MM.1S (cell line): ENCODE results near the gene PDZD8.

Experiments
- DNase-seq: peaks from one replicate; pipeline ENCODE4 v3.0.0-alpha.2; 2015
- H2AFZ ChIP-seq: fragments of 300-600 bp; sonication (generic); 2 replicates; pipeline ENCODE4 v1.6.0; 2016; ENCODE audit warnings: antibody characterized with exemption, low read length
- H3F3A ChIP-seq: fragments of 300-600 bp; sonication (generic); 2 replicates; pipeline ENCODE4 v1.6.1; 2016; ENCODE audit warnings: mild to moderate bottlenecking, antibody characterized with exemption, low read length, moderate library complexity, mixed read lengths; ENCODE audit not compliant: insufficient read depth
- H3K27ac ChIP-seq: fragments of 300-600 bp; sonication (generic); 2 replicates; pipeline ENCODE4 v1.5.1; 2016; ENCODE audit warnings: mild to moderate bottlenecking, low read length
- H3K27me3 ChIP-seq: fragments of 300-600 bp; sonication (generic); replicated peaks from 2 replicates; pipeline ENCODE4 v1.6.0; 2016; ENCODE audit warnings: low read length; ENCODE audit not compliant: insufficient read depth
- H3K36me3 ChIP-seq: fragments of 300-600 bp; sonication (generic); replicated peaks from 2 replicates; pipeline ENCODE4 v1.6.1; 2016; ENCODE audit warnings: mild to moderate bottlenecking, low read length, mixed read lengths; ENCODE audit not compliant: insufficient read depth
- H3K4me1 ChIP-seq: fragments of 300-600 bp; sonication (generic); 2 replicates; pipeline ENCODE4 v1.6.1; 2016; ENCODE audit warnings: low read length, mixed read lengths
- H3K4me2 ChIP-seq: fragments of 300-600 bp; sonication (generic); 2 replicates; pipeline ENCODE4 v1.6.0; 2016; ENCODE audit warnings: low read depth, low read length
- H3K4me3 ChIP-seq: fragments of 300-600 bp; sonication (generic); 2 replicates; pipeline ENCODE4 v1.5.1; 2016; ENCODE audit warnings: low read length, mixed read lengths
- H3K79me2 ChIP-seq: fragments of 300-600 bp; sonication (generic); 2 replicates; pipeline ENCODE4 v1.6.1; 2016; ENCODE audit warnings: mixed run types, low read length, mixed read lengths
- H3K9ac ChIP-seq: fragments of 300-600 bp; sonication (generic); 2 replicates; pipeline ENCODE4 v1.6.1; 2016; ENCODE audit warnings: low read length, mixed read lengths
- H3K9me2 ChIP-seq: fragments of 300-600 bp; sonication (generic); replicated peaks from 2 replicates; pipeline ENCODE4 v1.6.1; 2016; ENCODE audit warnings: mild to moderate bottlenecking, low read length, mixed read lengths; ENCODE audit not compliant: insufficient read depth
- H3K9me3 ChIP-seq: fragments of 300-600 bp; sonication (generic); replicated peaks from 2 replicates; pipeline ENCODE4 v1.6.1; 2016; ENCODE audit warnings: mild to moderate bottlenecking, low read length, mixed read lengths; ENCODE audit not compliant: insufficient read depth
- H4K20me1 ChIP-seq: fragments of 300-600 bp; sonication (generic); 2 replicates; pipeline ENCODE4 v1.6.1; 2016; ENCODE audit warnings: mild to moderate bottlenecking, low read length, moderate library complexity, mixed read lengths; ENCODE audit not compliant: insufficient read depth
- CTCF ChIP-seq: fragments of 300-600 bp; sonication (generic); IDR thresholded peaks from 2 replicates; pipeline ENCODE4 v1.5.1; 2016; ENCODE audit warnings: antibody characterized with exemption, low read length, mixed read lengths
- EZH2 ChIP-seq: fragments of 300-600 bp; sonication (generic); optimal IDR thresholded peaks from 2 replicates; pipeline ENCODE3; 2017; ENCODE audit warnings: low read depth, mild to moderate bottlenecking, antibody characterized with exemption, low read length, mixed read lengths
- EZH2phosphoT487 ChIP-seq: fragments of 300-600 bp; sonication (generic); IDR thresholded peaks from 2 replicates; pipeline ENCODE4 v1.6.1; 2018; ENCODE audit warnings: antibody characterized with exemption, low read length

The PDZD8 gene

DNA sequence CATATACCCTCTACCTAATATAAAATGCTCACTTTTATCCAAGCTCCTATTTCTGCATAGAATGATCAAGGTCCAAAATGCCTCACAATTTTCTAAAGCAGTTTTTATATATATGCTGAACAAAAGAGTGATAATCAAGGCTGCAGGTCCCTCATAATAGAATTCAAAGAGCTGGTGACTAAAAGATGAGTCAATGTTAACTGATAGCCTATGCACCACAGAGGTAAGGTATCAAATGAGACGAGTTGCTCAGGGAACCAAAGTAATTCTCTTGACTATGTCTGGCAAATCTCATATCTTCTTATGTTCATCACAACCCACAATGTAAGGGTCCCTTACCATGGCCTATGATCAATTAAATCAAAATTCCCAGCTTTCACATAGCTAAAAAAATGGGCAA, 15.2 kb downstream of the PDZD8 start:
- no peak overlapping the region for H2AFZ ChIP-seq
- no peak overlapping the region for H3K4me2 ChIP-seq
- peaks cover 82% of the 10 kb centered on the region for H3K79me2 ChIP-seq
- no peak for DNase-seq
- H3K9me2 ChIP-seq = no peaks in the 10 kb centered on the region
- no peak for TF ChIP-seq EZH2phosphoT487
- no peak for TF ChIP-seq CTCF
- no peak for TF ChIP-seq EZH2
- H3F3A ChIP-seq = no peaks in the 10 kb centered on the region
- H4K20me1 ChIP-seq = no peaks in the 10 kb centered on the region
- H3K9me3 ChIP-seq = no peaks in the 10 kb centered on the region
- no peaks in the 10 kb centered on the region for H3K4me1 ChIP-seq
- no peak overlapping the region for H3K27ac ChIP-seq
- H3K36me3 ChIP-seq = no peaks in the 10 kb centered on the region
- no peak overlapping the region for H3K4me3 ChIP-seq
- H3K27me3 ChIP-seq = no peaks in the 10 kb centered on the region
- no peak overlapping the region for H3K9ac ChIP-seq

DNA sequence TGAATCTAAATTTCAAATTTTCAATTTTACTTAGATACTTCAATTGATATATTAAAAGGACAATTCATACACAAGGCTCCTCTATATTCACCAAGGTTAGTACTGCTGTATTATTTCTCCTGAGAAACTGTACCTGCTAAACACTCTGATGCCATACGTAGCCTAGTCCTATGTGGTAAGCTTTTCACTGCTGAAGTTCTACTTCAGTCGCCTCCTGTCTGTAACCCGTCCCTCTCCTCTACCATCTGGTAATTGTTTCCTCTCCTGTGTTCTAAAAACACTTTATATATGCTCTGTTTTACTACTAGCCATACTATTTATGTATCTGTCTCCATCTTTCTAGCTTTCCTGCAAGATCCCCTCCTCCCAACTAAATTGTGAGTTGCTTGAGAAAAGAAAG, 20.2 kb downstream of the PDZD8 start:
- no peak overlapping the region for H3K4me2 ChIP-seq
- no peaks in the 10 kb centered on the region for H3K9me3 ChIP-seq
- no peak for TF ChIP-seq CTCF
- TF ChIP-seq EZH2phosphoT487 = no peak
- no peak for TF ChIP-seq EZH2
- peaks cover 53% of the 10 kb centered on the region for H3K79me2 ChIP-seq
- H3K4me3 ChIP-seq = no peak overlapping the region
- H3K27me3 ChIP-seq = no peaks in the 10 kb centered on the region
- no peaks in the 10 kb centered on the region for H3K9me2 ChIP-seq
- H4K20me1 ChIP-seq = no peaks in the 10 kb centered on the region
- no peak overlapping the region for H2AFZ ChIP-seq
- H3K36me3 ChIP-seq = no peaks in the 10 kb centered on the region
- H3K4me1 ChIP-seq = peaks cover 9% of the 10 kb centered on the region
- no peaks in the 10 kb centered on the region for H3F3A ChIP-seq
- no peak overlapping the region for H3K9ac ChIP-seq
- DNase-seq = no peak
- no peak overlapping the region for H3K27ac ChIP-seq

- no peak for DNase-seq
- H3F3A ChIP-seq = no peaks in the 10 kb centered on the region
- H3K4me2 ChIP-seq = no peak overlapping the region
- H3K27me3 ChIP-seq = no peaks in the 10 kb centered on the region
- H3K9ac ChIP-seq = no peak overlapping the region
- no peaks in the 10 kb centered on the region for H3K9me3 ChIP-seq
- H3K4me1 ChIP-seq = peaks cover 9% of the 10 kb centered on the region
- no peak overlapping the region for H3K4me3 ChIP-seq
- no peaks in the 10 kb centered on the region for H3K36me3 ChIP-seq
- peaks cover 58% of the 10 kb centered on the region for H3K79me2 ChIP-seq
- no peaks in the 10 kb centered on the region for H4K20me1 ChIP-seq
- no peak overlapping the region for H2AFZ ChIP-seq
- no peak overlapping the region for H3K27ac ChIP-seq
- no peaks in the 10 kb centered on the region for H3K9me2 ChIP-seq
- TF ChIP-seq CTCF (no peak), EZH2 (no peak), EZH2phosphoT487 (no peak)
Observed at GRCh38 chr10:117353684-117354083, 21.6 kb downstream of the PDZD8 start.
